22Rv1 (cell line): ENCODE results near the gene RRP9.

ENCODE experiments used
- H3K27ac ChIP-seq: fragments of 450-650 bp; 2 replicates; pipeline ENCODE4 v1.5.1; 2017
- CTCF ChIP-seq: fragments of 450-650 bp; IDR thresholded peaks from 2 replicates; pipeline ENCODE4 v1.5.1; 2017; ENCODE audit warnings: mild to moderate bottlenecking
- ZFX ChIP-seq: fragments of 450-650 bp; IDR thresholded peaks from 2 replicates; pipeline ENCODE4 v1.6.1; 2017; ENCODE audit warnings: antibody characterized with exemption, borderline replicate concordance

Gene RRP9

GRCh38 chr3:51941798-51942602 is at the start of gene RRP9, which contains the start of gene PARP3:
RRP9 (minus strand) TSS chr3:51941904; CDS start chr3:51941867, 37 bp downstream.
PARP3 (plus strand) TSS chr3:51942363; CDS start chr3:51943356, 993 bp downstream.
- TF ChIP-seq ZFX (no peak), CTCF (peak; percentile 99)
- H3K27ac ChIP-seq: peak within 1 kb of the TSS; percentile 70

- peak overlapping the region; percentile 85 for H3K27ac ChIP-seq
These were observed 48.8 kb upstream of the RRP9 start for GRCh38 chr3:51990501-51990971.

- peak overlapping the region; percentile 85 for H3K27ac ChIP-seq
- TF ChIP-seq CTCF (no peak), ZFX (no peak)
These were observed 46.8 kb upstream of the RRP9 start for GRCh38 chr3:51988286-51989146.

GRCh38 chr3:51987568-51987967 is 45.9 kb upstream of the RRP9 start:
- TF ChIP-seq CTCF (no peak), ZFX (no peak)
- peak overlapping the region; percentile 99; the same call in 1 of the 2 replicates for H3K27ac ChIP-seq

- no peak for TF ChIP-seq ZFX
- no peak for TF ChIP-seq CTCF
- H3K27ac ChIP-seq: peak overlapping the region; percentile 99; the same call in 1 of the 2 replicates
These were observed 44.6 kb upstream of the RRP9 start for GRCh38 chr3:51986010-51986947.

GRCh38 chr3:51985063-51985462 is 43.4 kb upstream of the RRP9 start:
- TF ChIP-seq ZFX: no peak
- peak overlapping the region; percentile 99 for H3K27ac ChIP-seq

- TF ChIP-seq CTCF (no peak), ZFX (no peak)
- peak overlapping the region; percentile 99 for H3K27ac ChIP-seq
These were observed 42.6 kb upstream of the RRP9 start for GRCh38 chr3:51984269-51984647.
